Hippocampal formation (tissue), 2 donors: ENCODE results near the gene RPL7A.
"Not testable (repeated sequence)": the region's sequence is repeated elsewhere in the genome, so short reads cannot be mapped to it uniquely, and the experiment has no call there.

Experiments used
- DNase-seq, 2 donors: peaks; one replicate each; lab custom pipeline; 2025; lab: John Stamatoyannopoulos, UW

RPL7A gene

GRCh38 chr9:133389025-133389557 lies 41.1 kb downstream of the RPL7A start:
- DNase-seq = no peak

- DNase-seq = no peak
These were observed 41.5 kb downstream of the RPL7A start for GRCh38 chr9:133389562-133389961.

GRCh38 chr9:133390713-133391112 lies 42.7 kb downstream of the RPL7A start:
- DNase-seq = no peak

GRCh38 chr9:133391449-133391848 lies 43.4 kb downstream of the RPL7A start:
- DNase-seq = not testable (repeated sequence)

- not testable (repeated sequence) for DNase-seq
These were observed 44.3 kb downstream of the RPL7A start for GRCh38 chr9:133392308-133392707.

GRCh38 chr9:133393399-133393798 lies 45.4 kb downstream of the RPL7A start:
- DNase-seq = no peak

- DNase-seq = no peak
These were observed 46.8 kb downstream of the RPL7A start for GRCh38 chr9:133394687-133395271.

- no peak for DNase-seq
These were observed 48.9 kb downstream of the RPL7A start for GRCh38 chr9:133396952-133397351.

- no peak for DNase-seq
These were observed 49.4 kb downstream of the RPL7A start for GRCh38 chr9:133397370-133397769.

GRCh38 chr9:133397895-133398294 lies 49.9 kb downstream of the RPL7A start:
- DNase-seq = no peak

GRCh38 chr9:133400292-133400691 lies 52.3 kb downstream of the RPL7A start:
- no peak for DNase-seq
